Germinal center (tissue), 1 donor: ENCODE measurements around the gene LHX3.

Source experiments
- DNase-seq: peaks from one replicate; pipeline ENCODE4 v3.0.0; 2012; ENCODE audit warnings: mixed read lengths, low spot score

LHX3 gene

GRCh38 chr9:136204838-136205706, at the start of gene LHX3:
Gene LHX3, minus strand, starts transcription at chr9:136205128. Its CDS starts 116 bp downstream, at chr9:136205012.
- peak; percentile 67 for DNase-seq

GRCh38 chr9:136253246-136254130, 48.6 kb upstream of the LHX3 start:
- no peak for DNase-seq

DNA sequence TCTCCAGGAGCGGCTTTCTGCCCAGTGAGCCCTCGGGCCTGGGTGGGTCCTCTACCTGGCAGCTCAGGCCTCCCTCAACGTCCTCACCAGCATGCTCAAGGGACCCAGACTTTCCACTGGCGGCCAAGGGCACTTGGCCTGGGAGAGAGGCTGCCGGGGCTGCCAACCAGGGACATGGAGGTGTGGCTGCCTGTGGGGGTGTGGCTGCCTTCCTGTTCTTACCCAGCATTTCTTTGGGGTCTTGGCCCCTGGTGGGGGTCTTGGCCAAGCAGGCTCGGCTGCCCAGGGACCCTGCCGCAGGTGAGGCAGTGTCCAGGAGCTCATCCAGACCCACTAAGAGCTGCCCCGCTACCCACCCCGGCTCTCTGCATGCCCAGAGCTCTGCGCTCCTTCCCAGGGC, 47.9 kb upstream of the LHX3 start:
- DNase-seq = no peak

DNA sequence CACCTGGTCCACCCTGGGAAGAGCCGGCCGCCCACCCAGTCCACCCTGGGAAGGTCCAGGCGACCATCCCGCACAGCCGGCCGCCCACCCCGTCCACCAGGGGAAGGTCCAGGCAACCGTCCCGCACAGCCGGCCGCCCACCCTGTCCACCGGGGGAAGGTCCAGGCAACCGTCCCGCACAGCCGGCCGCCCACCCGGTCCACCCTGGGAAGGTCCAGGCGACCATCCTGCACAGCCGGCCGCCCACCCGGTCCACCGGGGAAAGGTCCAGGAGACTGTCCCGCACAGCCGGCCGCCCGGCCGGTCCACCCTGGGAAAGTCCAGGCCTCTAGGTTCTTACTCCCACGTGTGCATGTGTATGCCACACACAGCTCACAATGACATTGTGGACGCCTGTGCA, 47.4 kb upstream of the LHX3 start:
- DNase-seq = no peak

- DNase-seq = no peak
Measured at GRCh38 chr9:136251264-136252115, 46.6 kb upstream of the LHX3 start.

- DNase-seq = no peak
Measured at GRCh38 chr9:136250676-136251075, 45.7 kb upstream of the LHX3 start.

- DNase-seq = no peak
Measured at GRCh38 chr9:136249877-136250559, 45.1 kb upstream of the LHX3 start.

- DNase-seq = no peak
Measured at GRCh38 chr9:136248951-136249876, 44.3 kb upstream of the LHX3 start.

GRCh38 chr9:136247947-136248637, 43.2 kb upstream of the LHX3 start:
- no peak for DNase-seq

- no peak for DNase-seq
Measured at GRCh38 chr9:136247551-136247916, 42.6 kb upstream of the LHX3 start.

GRCh38 chr9:136246849-136247550, 42.1 kb upstream of the LHX3 start:
- DNase-seq = no peak

DNA sequence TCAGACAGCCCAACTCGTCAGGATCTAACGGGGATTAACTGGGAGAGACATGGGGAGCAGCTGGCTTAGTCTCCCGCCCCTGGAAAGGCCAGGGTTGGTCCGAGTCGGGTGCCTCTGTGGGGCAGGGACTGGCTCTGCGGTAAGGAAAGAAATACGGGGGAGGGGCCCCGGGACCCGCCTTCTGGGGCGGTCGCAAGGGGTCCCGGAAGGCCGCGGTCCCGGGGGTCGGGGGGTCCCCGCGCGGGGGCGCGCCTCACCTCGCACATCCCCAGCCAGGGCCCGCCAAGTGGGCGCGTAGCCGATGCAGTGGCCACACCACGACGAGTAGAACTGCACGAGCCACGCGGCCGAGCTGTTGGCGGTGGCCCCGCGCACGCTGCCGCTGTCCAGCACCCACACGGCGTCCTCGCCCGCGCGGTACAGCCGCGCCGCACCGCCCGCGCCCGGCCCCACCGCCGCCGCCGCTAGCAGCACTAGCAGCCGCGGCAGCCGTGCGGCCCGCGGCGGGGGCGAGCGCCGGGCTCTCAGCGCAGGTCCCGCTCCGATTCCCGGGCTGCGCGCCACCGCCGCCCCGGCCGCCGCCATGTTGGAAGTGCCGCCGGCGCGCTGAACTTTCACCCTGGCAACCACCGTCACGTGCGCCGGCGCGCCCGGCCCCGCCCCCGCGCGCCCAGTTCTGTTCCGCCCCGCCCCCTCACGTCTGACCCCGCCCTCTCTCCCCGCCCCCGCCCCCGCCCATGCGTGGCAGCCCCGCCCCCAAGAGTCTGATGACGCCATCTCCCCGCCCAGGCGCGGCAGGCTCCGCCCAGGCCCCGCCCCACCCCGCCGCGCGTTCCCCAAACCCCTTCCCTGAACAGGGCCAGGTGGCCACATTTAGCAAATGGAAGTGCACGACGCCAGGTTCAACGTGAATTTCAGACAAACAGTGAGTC, 40.6 kb upstream of the LHX3 start, which contains the start of gene QSOX2:
TSS of gene QSOX2 (minus strand) at position 594 of the 932 bp plus-strand sequence. CDS start at position 585, 9 bp downstream.
- peak; percentile 93 for DNase-seq

GRCh38 chr9:136244969-136245218, 40.0 kb upstream of the LHX3 start:
- no peak for DNase-seq

- DNase-seq = peak; percentile 67
Measured at GRCh38 chr9:136244122-136244968, 39.4 kb upstream of the LHX3 start.

DNA sequence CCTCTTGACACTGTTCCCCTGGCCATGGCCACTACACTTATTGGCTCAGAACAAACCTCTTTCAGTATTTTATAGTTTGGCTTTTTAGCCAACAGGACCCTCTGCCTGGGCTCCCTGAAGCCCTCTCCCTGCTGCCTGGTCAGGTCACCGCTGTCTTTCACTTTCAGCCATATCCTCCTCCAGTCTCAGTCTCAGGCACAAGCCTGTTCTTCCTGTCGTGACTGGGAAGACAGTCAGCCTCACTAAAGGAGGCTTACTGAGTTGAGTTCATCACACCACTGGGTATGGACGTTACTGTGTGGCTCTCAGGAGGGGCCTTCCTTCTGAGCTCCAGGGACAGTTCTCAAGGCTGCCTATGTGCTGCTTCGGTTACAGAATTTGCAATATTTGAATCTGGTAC, 38.7 kb upstream of the LHX3 start:
- DNase-seq = no peak

DNA sequence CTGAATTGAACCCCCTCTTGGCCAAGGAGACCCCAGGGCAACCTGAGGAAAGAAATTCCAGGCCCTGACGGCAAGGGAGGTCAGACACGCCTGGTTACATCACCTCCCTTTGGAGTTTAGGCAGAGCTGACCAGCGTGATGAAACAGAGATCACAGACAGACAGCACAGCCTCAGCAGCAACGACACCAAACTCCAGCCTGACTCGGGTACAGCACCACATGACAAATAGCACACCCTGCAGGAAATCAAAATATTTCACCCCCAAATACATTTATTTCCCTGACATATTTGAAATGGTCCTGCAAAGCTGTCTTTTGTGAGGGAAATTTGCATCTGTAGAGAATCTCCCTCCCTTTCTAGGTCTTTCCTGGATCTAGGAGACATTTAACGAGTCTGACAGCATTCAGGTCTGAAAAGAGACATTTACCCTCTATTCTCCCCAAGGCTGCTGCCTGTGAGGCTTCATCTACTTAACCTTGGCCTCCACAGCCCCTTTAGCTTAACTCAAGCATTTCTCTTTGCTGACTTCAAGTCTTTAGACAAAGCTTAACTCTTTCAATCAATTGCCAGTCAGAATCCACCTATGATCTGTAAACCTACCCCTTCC, 38.1 kb upstream of the LHX3 start:
- DNase-seq = peak; percentile 49

DNA sequence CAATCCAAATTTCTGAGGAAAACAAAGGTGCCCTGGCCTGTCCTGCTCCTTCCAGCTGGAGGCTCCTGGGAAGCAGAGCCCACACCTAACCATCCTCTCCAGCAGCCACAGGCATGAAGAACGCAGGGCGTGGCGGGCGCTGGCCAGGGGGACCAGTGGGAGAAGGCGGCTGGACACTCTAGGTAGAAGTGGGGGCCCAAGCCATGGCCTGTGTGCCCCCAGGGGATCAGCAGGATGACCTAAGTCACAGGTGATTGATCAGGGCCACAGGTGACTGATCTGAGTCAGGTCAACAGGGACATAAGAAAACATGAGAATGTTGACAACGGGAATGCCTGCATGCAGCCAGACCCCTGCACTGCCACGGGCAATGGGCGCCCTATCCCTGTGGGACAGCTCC, 37.3 kb upstream of the LHX3 start:
- DNase-seq = no peak
